HG02678 (cell line): ENCODE results near the gene IL1RL2.

ENCODE experiments used
- ATAC-seq: cut with Tn5 transposase; IDR thresholded peaks from one replicate; pipeline ENCODE4 v1.9.1; 2021; ENCODE audit warnings: mild to moderate bottlenecking, moderate library complexity; ENCODE audit not compliant: unreplicated experiment

IL1RL2 gene

GRCh38 chr2:102193074-102193473 is 6.3 kb downstream of the IL1RL2 start:
- ATAC-seq = no peak

GRCh38 chr2:102194609-102195268 is 7.9 kb downstream of the IL1RL2 start:
- no peak for ATAC-seq

- ATAC-seq = no peak
Observed at GRCh38 chr2:102197389-102198137, 10.7 kb downstream of the IL1RL2 start.

- ATAC-seq = no peak
Observed at GRCh38 chr2:102200539-102200938, 13.7 kb downstream of the IL1RL2 start.

GRCh38 chr2:102204638-102205037 is 17.8 kb downstream of the IL1RL2 start:
- ATAC-seq = no peak

GRCh38 chr2:102206666-102207341 is 20.0 kb downstream of the IL1RL2 start:
- ATAC-seq = no peak

GRCh38 chr2:102208774-102209173 is 22.0 kb downstream of the IL1RL2 start:
- no peak for ATAC-seq

GRCh38 chr2:102209474-102209873 is 22.7 kb downstream of the IL1RL2 start:
- no peak for ATAC-seq

GRCh38 chr2:102217032-102217431 is 30.2 kb downstream of the IL1RL2 start:
- ATAC-seq = no peak

GRCh38 chr2:102224824-102225739 is 38.3 kb downstream of the IL1RL2 start:
- ATAC-seq = no peak

- no peak for ATAC-seq
Observed at GRCh38 chr2:102226171-102226570, 39.3 kb downstream of the IL1RL2 start.

- no peak for ATAC-seq
Observed at GRCh38 chr2:102226612-102227391, 40.0 kb downstream of the IL1RL2 start.

GRCh38 chr2:102229141-102229769 is 42.4 kb downstream of the IL1RL2 start:
- no peak for ATAC-seq

- ATAC-seq = no peak
Observed at GRCh38 chr2:102230410-102230909, 43.6 kb downstream of the IL1RL2 start.

GRCh38 chr2:102233132-102233884 is 46.5 kb downstream of the IL1RL2 start:
- no peak for ATAC-seq

GRCh38 chr2:102235042-102235473 is 48.2 kb downstream of the IL1RL2 start:
- ATAC-seq = no peak

GRCh38 chr2:102235491-102235890 is 48.7 kb downstream of the IL1RL2 start:
- no peak for ATAC-seq

- no peak for ATAC-seq
Observed at GRCh38 chr2:102236132-102236531, 49.3 kb downstream of the IL1RL2 start.

GRCh38 chr2:102237176-102237575 is 50.4 kb downstream of the IL1RL2 start:
- ATAC-seq = no peak
